GM21737 (cell line): ENCODE data around the gene IGF2BP1.
"Not testable (repeated sequence)": the region's sequence is repeated elsewhere in the genome, so short reads cannot be mapped to it uniquely, and the experiment has no call there.

Experiments used
- ATAC-seq: cut with Tn5 transposase; IDR thresholded peaks from one replicate; pipeline ENCODE4 v1.9.1; 2021; ENCODE audit warnings: mild to moderate bottlenecking, moderate library complexity; ENCODE audit not compliant: unreplicated experiment

IGF2BP1 gene

GRCh38 chr17:49049265-49049664 is 52.1 kb downstream of the IGF2BP1 start:
- no peak for ATAC-seq

- no peak for ATAC-seq
These were observed 53.4 kb downstream of the IGF2BP1 start for GRCh38 chr17:49050611-49051010.

- ATAC-seq: no peak
These were observed 54.1 kb downstream of the IGF2BP1 start for GRCh38 chr17:49051269-49051668.

GRCh38 chr17:49053171-49053829 is 56.1 kb downstream of the IGF2BP1 start:
- ATAC-seq: no peak

GRCh38 chr17:49054342-49055092 is 57.3 kb downstream of the IGF2BP1 start:
- ATAC-seq: no peak

- ATAC-seq: no peak
These were observed 58.2 kb downstream of the IGF2BP1 start for GRCh38 chr17:49055181-49055927.

GRCh38 chr17:49061524-49061943 is 64.3 kb downstream of the IGF2BP1 start:
- ATAC-seq: no peak

GRCh38 chr17:49063652-49064051 is 66.5 kb downstream of the IGF2BP1 start:
- no peak for ATAC-seq

GRCh38 chr17:49067163-49067562 is 70.0 kb downstream of the IGF2BP1 start:
- ATAC-seq: no peak

- ATAC-seq: no peak
These were observed 72.5 kb downstream of the IGF2BP1 start for GRCh38 chr17:49069585-49070273.

GRCh38 chr17:49071106-49071505 is 73.9 kb downstream of the IGF2BP1 start:
- no peak for ATAC-seq

GRCh38 chr17:49074851-49075540 is 77.8 kb downstream of the IGF2BP1 start:
- ATAC-seq: no peak

GRCh38 chr17:49076573-49077384 is 79.6 kb downstream of the IGF2BP1 start:
- no peak for ATAC-seq

- ATAC-seq: no peak
These were observed 81.1 kb downstream of the IGF2BP1 start for GRCh38 chr17:49078248-49078647.

- no peak for ATAC-seq
These were observed 82.9 kb downstream of the IGF2BP1 start for GRCh38 chr17:49079840-49080663.

GRCh38 chr17:49082231-49082630 is 85.0 kb downstream of the IGF2BP1 start:
- ATAC-seq: no peak

- ATAC-seq: not testable (repeated sequence)
These were observed 87.9 kb downstream of the IGF2BP1 start for GRCh38 chr17:49085046-49085445.

- ATAC-seq: no peak
These were observed 88.6 kb downstream of the IGF2BP1 start for GRCh38 chr17:49085565-49086315.
